IPS DF 4.7 (cell line): ENCODE measurements around the gene SYCP2.
"Not testable (repeated sequence)": the region's sequence is repeated elsewhere in the genome, so short reads cannot be mapped to it uniquely, and the experiment has no call there.

Source experiments
- DNase-seq: peaks from one replicate; pipeline ENCODE4 v3.0.0-alpha.2; 2013; ENCODE audit warnings: low spot score; ENCODE audit errors: extremely low read depth

Gene SYCP2

DNA sequence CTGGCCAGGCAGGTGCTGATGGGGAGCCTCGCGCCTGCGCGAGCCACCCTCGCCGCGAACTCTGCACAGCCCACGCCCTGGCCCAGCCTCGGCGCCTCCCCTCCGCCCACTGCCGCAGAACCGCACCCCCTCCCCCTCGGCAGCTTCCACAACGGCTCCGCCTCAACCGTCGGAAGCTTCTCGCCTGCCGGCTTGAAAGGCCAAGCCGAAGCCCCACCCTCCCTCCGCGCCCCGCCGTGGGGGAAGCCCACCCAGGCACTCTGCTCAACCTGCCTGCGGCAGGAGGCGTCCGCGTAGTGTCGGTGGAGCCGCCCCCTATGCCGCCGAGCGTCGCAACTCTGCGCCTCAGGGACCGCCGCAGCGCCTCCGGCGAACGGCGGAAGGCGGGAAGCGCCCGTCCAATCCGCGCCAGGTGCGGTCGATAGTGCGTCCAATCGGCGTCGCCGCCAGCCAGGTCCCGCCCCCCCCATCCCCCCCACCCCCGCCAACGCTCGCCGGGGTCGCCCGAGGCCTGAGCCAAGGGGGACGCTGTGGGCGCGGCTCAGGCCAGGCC, at the start of gene SYCP2:
SYCP2 (minus strand) TSS at position 342 of the 553 bp plus-strand sequence. CDS start 11,224 bp downstream, outside the sequence.
- no peak for DNase-seq

GRCh38 chr20:59983076-59983475, 49.6 kb upstream of the SYCP2 start:
- DNase-seq = no peak

DNA sequence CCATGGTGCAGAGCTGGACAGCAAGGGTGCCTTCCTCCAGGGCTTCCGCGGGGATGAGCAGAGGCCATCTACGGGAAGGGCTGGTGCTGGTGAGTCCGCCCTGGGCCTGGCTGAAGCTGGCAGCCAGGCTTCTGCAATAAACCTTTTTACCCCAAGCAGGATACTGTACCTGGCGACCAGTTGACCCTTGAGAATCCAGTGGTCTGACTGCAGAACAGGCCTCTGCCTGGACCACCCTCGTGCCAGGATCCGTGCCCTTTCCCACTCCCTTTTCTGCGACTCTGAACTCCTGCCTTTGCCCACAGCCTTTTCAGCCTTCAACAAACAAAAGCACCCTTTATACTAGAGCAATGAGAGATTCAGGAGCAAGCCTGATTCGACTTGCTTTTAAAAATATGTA, 43.6 kb upstream of the SYCP2 start:
- no peak for DNase-seq

- DNase-seq = no peak
Measured at GRCh38 chr20:59976156-59976782, 42.8 kb upstream of the SYCP2 start.

DNA sequence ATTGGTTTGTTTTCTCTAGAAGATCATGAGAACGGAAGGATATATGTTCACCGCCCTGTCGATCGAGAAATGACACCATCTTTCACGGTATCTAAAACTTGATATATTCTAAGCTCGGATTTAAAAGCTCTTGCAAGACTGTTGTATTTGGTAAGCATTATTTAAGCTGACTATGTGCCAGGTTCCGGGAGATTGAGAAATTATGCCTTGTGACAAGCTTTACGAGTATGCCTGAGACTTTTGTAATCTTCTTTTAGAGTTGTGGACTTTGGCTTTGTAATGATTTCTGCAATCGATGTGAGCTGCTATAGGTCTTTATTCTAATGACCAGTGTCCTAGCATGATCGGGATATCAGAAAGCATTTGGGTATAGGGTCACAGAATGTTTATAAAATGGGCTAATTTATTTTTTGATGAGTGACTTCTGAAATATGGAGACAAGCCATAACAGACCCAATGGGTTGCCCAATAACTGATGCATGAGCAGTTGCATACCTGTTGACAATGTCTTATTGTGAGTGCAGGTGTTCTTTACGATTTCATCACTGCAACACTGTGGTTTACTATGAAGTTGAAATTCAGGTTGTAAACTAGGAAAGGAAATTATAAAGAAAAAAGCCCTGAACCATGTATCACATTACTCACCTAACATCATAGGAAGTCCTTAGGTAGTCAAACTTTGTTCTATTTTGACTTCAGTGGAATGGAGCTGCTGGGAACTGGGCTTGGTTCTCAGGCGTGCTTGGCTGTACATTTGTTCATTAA, 38.8 kb upstream of the SYCP2 start:
- DNase-seq = no peak

DNA sequence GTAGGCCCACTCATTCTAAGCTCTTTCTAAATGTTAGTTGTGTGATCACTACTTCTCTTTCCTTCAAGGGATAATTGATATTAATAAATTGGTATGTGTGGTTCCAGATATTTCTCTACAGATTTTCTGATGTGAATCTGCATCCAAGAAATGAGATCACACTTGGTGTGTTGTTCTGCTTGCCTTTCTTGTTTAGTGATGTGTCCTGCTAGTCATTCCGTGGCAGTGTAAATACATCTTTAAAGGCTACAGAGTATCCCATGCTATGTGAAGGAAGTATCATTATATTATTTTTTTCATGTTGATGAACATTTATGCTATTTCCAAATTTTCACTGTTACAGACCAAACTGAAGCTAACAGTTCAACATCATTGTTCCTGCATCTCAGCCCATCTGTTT, 38.0 kb upstream of the SYCP2 start:
- no peak for DNase-seq

- no peak for DNase-seq
Measured at GRCh38 chr20:59966428-59966827, 33.0 kb upstream of the SYCP2 start.

DNA sequence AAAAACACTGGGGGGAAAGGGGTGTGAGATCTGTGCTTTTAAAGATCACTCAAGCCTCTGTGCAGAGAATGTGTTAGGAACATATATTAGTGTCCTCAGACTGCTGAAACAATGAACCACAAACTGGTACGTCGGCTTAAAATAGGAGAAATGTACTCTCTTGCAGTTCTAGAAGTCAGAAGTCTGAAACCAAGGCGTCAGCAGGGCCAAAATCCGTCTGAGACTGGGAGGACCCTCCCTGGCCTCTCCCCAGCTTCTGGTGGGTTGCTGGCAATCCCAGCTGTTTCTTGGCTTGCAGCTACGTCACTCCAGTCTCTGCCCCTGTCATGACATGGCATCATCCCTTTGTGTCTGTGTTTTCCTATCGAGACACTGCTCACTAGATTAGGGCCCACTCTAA, 28.7 kb upstream of the SYCP2 start:
- DNase-seq = no peak

GRCh38 chr20:59961423-59961822, 28.0 kb upstream of the SYCP2 start:
- no peak for DNase-seq

GRCh38 chr20:59958626-59959025, 25.2 kb upstream of the SYCP2 start:
- no peak for DNase-seq

DNA sequence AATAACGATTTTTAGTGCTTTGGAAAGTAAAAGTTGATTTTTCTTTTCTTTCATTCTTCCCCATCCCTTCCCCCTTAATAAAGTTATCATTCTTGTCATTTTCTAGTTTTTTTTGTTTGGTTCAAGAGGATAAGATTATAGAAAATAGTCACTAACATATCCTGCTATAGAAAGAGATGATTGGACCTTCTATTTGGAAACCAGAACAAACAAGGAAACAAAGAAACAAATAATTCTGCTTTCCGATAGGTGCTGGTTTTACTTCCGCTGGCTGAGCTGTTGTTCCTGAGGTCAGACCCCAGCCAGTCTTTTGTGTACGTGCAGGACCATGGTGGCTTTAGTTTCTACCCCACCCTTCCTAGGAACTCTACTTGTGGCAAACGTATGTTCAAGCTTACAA, 24.7 kb upstream of the SYCP2 start, which contains the start of gene CDH26:
CDH26 (plus strand) TSS at position 301 of the 400 bp plus-strand sequence. CDS start 304 bp downstream, outside the sequence.
- DNase-seq = no peak

GRCh38 chr20:59957568-59957967, 24.1 kb upstream of the SYCP2 start:
- DNase-seq = not testable (repeated sequence)

DNA sequence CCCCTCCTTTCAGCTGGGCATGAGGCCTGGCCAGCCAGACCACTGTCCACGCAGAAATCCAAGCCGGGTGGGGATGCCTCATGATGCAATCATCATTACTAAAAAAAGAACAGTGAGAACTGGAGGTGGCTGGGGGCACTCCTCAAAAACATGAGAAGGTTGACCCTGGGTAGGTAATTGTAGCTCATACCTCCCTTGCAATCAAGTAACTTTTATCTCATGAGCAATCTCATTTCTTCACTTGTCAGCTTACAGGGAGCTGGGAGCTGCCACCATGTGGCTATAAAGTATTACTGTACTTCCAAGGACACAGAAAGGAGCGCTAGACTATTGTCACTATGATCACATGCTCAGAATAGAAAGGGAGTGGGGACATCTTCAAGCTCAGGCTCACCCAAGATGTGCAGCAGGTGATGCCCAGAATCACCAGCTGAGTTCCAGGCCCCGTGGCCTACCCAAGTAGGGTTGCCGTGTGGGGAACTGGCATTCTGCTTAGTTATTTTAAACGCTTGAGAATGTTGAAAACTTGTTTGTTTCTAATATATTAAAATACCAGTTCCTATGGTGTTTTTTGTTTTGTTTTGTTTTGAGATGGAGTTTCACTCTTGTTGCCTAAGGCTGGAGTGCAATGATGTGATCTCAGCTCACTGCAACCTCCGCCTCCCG, 21.8 kb upstream of the SYCP2 start:
- no peak for DNase-seq

- DNase-seq = no peak
Measured at GRCh38 chr20:59954718-59955117, 21.3 kb upstream of the SYCP2 start.

DNA sequence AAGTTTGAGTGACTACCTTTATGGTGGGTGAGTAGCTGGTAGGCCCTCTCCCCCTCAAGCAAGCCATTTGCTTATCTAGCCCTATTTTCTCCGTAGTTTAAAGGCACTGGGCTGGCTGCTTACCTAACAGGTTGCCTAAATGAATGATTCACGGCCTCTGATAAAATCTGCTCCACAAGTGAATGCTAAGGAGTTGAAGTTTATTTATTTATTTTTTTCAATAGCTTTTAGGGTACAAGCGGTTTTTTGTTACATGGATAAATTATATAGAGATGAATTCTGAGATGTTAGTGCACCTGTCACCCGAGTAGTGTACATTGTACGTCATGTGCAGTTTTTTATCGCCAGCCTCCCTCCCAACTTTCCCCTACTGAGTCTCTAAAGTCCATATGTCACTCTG, 16.5 kb upstream of the SYCP2 start:
- DNase-seq = no peak

- no peak for DNase-seq
Measured at GRCh38 chr20:59948828-59949720, 15.6 kb upstream of the SYCP2 start.

DNA sequence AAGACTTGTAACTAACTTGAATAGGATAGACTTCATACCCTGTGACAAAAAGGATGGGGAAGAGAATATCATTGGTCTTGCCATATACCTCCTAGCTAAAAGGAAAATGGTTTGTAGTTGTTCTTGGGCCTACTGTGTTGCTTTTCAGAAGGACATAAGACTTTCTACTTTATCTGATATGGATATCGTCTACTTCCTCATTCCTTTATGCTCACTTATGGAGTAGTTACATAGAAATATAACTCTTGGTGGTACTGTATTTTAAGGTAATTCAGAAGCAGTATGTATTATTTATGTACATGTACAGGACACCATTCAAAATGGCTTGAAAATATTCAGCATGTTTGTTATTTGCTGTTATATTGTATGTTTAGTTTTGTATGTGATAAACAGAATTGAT, 14.8 kb upstream of the SYCP2 start:
- no peak for DNase-seq

GRCh38 chr20:59947376-59947775, 13.9 kb upstream of the SYCP2 start:
- no peak for DNase-seq

GRCh38 chr20:59945731-59946130, 12.3 kb upstream of the SYCP2 start:
- no peak for DNase-seq

DNA sequence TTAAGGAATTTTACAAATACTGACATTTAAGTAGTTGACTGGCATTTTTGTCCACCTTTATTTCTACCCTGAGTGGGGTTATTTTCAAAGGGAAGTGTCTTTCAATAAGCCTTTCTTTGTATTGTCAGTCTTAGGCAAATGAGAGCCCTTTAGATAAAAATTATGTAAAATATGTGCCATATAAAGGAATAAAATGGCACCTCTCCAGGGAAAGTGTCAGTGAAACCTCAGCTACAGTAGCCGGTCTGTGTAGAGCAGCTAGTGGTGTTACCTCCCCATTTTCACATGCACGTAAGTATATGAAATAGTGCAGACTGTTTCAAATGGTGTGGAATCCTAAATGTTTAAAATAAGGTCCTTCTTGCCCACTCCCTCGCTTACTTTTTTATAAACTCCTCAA, 11.7 kb upstream of the SYCP2 start:
- DNase-seq = no peak

- DNase-seq = no peak
Measured at GRCh38 chr20:59944726-59945125, 11.3 kb upstream of the SYCP2 start.
